Right kidney (tissue), 9 donors: Measurements from ENCODE around the gene CACNA1G.

Experiments used
- DNase-seq: peaks from one replicate; pipeline ENCODE4 v3.0.0-alpha.2; 2016
- long read RNA-seq, 8 donors: transcript quantifications; one replicate each; lab custom pipeline, GENCODE V29; 2026

CACNA1G gene
- long read RNA-seq, donor 1: 0 reads
- long read RNA-seq, donor 2: 0 reads
- long read RNA-seq, donor 3: 0 reads
- long read RNA-seq, donor 4: 0 reads
- long read RNA-seq, donor 5: 0 reads
- long read RNA-seq, donor 6: 0 reads
- long read RNA-seq, donor 7: 0 reads
- long read RNA-seq, donor 8, partial matches to known transcripts: 7 of 7 reads
- long read RNA-seq, donor 8, other reads (novel, unspliced or antisense): 0 of 7 reads

DNA sequence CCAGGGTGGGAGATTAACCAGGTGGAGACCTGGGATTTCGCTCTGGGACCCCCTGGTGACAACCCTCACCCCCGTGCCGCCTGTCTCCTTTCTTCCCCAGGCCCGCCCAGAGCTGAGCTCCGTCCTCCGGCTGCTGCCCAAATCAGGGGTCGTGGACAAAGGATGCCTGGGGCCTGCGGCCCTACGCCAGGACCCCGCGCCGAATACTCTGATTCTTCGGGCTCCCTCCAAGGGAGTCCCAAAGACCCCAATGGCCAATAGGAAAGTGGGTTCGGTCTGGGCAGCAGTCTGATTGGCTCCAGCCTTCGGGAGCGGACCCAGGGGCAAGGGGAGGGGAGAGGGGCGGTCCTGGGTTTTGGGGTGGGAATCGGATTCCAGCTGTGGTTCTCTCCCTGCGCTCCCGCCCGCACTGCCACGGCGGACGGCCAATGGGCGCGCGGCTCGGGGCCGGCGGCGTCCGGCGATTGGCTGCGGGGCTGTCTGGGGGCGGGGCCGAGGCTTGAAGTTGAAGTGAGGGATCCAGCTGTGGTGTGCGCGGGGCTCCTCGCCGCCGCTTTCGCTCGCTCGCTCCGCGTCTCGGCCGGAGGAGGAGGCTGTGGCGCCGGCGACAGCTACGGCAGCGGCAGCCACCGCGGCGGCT is at the start of gene CACNA1G:
Gene CACNA1G, plus strand, starts transcription at position 531 of the 640 bp plus-strand sequence. CDS start 745 bp downstream, outside the sequence.
- DNase-seq: peak; percentile 88

DNA sequence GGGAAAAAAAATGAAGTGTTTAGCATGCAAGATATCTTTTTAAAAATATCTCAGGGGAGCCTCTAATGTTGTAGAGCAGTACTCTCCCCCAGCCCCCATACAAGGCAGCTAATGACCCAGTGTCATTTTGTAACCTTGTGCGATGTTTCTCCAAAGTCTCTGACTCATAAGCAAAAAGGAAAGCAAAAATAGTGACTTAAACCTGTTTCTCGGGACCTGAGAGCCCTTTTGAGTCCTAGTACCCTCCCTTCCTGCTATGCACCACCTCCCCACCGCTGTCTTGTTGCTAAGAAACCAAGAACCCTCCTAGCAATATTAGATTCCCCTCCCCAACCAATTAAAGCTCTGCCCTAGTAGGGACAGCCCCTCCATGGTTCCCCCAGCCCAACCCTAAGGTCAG is 49.5 kb upstream of the CACNA1G start:
- DNase-seq: peak; percentile 32

DNA sequence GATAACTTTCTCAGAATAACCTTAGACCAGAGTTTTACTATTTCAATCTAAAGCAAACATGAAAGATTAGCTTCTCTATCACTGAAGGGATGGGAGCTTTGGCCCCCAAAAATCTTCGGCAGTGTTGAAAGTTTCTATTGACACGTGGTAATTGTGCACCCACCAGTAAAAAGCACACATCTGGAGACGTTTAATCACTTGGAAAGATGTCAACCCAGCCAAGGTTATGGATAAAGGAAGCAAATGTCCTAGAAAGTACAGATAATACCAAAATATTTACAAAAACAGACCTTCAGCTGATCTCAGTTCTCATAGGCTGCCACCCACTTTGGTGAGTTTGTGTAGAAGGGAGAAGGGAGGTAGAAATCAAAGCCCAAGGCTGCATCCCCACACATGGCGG is 47.0 kb upstream of the CACNA1G start:
- no peak for DNase-seq

DNA sequence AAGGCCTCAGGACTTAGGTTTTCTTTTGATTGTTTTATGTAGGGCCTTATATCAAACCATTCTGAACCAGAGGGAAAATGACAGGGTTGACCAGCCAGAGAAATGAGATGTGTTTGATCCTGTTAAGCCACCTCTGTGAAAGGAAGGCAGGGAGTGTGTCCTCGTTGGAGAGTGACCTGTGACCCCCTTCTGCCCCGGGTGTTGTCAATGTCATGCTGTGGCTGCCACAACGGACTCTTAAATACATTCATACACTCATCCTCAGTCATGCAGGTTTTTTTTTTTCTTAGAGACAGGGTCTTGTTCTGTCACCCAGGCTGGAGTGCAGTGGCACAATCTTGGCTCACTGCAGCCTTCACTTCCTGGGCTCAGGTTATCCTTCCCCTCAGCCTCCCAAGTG is 46.1 kb upstream of the CACNA1G start:
- DNase-seq: no peak

DNA sequence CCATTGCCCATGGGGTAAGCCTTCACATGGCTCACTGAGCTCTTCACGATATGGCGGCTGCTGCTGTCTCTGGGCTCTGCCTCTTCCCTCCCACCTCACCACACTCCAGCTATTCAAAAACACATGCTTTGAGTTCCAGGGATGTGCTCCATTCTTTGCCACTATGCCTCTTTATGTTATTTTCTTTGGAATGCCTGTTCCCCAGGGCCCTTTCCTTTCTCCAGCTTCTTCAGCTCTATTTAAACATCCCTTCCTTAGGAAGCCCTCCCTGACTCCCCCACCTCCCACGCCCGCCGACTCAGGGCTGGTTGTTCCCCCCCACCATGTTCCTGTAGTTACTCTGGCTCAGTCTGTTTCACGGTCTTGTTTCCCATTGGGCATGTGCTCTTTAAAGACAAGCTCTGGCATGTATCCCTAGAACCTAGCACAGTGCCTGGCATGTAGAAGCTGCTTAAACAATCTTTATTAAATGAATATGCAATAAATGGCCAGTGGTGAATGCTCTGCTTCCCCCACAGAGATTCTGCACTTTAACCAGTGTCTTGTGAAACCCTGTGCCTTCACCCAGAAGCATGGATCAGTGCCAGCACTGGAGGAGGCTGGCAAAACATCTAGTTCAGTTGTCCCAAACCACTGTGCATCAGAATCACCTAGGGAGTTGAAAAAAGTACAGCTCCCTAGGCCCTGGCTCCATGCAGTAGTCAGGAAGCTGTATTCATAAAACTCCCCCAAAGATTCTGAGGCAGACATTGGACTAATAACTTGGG is 45.4 kb upstream of the CACNA1G start:
- DNase-seq: no peak

DNA sequence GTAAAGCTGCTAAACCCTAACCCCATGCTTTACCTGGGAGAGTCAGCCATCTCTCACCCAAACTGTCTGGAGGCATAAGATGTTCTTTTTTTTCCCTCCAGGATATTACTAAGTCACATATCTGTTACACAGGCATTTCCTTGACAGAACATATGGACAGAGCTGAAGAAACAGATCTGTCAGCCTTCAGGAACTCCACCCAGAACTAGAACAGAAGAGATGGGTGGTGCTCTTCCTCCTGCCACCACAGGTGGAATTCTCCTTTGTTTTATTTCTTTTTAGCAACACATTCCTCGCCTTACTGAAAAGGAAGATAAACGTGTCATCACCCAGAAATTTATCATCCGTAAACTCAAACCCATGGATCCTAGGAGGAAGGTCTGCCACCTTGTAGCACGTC is 43.5 kb upstream of the CACNA1G start:
- DNase-seq: no peak

DNA sequence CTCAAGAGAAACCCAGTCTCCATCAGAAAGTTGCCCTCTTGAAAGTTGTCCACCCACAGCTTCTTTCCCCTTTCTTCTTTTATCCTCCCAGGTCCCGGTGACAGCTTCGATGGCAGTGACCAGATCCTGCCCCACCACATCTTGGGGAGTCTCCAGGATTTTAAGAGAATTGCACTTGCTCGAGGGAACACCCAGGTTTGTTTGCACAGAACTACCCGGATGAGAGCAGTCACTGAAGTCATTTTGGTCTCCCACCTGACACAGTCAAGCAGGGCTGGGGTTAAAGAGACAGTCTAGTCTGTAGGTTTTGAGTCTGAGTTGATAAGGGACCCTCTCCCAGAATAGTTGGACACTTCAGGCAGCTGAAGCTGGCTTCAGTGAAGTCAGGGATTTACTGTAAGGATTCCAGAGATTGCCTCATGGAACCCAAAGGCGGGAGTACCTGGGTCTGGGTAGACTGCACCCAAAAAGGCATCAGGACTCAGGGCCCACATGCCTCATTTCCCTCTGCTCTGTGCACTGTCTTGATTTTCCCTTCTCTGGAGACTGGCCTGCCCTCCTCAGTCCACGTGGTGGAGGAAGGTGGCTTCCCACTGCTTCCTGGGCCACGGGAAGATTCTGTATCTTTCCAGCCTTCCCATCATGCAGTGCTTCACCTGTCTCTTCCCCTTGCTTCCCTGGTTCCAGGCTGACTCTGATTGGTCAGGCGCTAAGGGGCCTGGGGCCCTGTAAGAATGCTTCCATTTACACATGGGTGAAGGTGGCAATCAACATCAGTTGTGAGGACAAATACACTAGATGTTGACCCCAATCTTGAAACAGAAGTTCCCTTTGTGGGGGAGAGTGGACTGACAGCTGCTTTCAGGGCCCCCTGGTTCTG is 42.8 kb upstream of the CACNA1G start:
- DNase-seq: no peak

DNA sequence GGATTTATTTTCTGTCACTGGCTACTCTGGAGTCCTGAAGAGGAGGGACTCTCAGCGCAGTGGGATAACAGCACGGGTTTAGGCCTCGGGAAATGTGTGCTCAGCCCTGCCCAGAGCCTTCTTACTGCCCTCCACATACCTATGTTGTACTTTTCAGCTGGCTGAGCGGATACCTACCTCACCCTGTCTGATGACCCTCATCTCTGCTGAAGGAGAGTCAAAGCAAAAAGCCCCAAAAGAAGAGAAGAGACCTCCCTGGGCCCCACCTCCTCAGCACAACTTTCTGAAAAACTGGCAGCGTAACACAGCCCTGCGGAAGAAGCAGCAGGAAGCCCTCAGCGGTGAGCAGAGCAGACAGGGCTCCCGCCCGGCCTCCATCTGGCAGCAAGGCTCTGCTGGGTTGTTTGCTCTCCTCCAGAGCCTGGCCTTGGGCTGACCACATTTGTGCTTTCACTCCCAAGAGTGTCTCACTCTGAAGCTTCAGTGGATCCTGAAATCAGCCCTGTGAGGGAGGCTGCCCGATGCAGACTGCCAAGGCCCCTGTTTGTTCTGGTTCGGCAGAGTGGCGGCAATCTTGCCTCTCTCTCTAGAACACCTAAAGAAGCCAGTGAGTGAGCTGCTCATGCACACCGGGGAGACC is 42.0 kb upstream of the CACNA1G start:
- peak; percentile 38 for DNase-seq

DNA sequence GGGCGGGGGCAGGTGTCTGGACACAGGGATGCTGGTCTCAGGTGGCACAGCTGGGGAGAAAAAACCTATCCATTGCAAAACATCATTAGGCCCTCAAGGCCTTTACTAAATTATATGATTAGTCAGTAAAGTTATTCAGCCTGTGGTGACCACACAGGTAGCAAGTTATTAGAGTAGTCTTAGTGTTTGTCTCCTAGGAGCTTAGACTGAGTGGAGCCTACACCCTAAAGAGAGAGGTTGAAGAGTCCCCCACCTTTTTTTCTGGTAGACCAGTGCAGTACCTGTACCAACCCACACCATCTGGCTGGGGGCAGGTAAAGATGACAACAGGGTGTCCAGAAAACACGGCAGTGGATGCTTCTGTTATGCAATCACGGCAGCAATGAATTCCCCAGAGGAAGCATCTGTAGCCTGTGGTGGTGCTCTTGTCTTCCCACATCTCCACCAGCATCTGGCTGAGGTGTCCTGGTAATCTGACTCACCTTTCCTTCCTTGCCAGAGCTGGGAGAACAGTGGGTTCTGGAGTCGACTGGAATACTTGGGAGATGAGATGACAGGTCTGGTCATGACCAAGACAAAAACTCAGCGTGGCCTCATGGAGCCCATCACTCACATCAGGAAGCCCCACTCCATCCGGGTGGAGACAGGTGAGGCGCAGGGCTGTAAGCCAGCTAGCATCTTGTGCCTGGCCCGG is 41.2 kb upstream of the CACNA1G start:
- DNase-seq: no peak

DNA sequence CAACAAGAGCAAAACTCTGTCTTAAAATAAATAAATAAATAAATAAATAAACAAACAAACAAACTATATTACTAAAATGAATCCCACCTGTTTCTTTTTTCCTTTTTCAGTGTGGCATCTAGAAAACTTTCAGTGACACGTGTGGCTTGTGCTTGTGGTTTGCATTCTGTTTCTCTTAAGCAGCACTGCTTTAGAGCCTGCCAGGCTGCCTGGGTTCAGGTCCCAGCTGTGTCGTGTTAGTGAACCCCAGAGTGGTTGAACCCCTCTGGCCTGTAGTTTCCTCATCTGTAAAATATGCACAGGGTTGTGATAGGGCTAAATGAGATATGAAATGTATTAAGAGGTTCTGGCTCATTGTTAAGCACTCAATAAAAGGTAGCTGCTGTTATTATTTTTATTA is 40.0 kb upstream of the CACNA1G start:
- DNase-seq: no peak

DNA sequence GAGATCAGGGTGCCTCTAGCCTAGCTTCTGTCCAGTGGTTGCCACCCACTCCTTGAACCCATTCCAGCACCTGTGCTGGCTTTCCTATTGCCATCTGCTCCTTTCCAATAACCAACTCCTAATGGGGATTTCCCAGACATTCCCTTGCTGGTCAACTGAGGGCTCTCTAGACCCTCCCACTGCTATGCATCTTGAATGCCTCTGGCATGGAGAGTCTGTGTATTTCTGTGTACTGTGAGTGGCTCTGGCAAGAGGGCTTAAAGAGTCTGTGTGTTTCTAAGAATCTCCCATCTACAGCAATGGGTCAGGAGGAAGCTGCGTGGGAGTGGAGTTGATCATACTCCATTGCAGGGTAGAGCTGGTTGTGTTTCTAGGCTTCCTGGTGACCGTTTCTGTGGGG is 39.0 kb upstream of the CACNA1G start:
- DNase-seq: no peak

DNA sequence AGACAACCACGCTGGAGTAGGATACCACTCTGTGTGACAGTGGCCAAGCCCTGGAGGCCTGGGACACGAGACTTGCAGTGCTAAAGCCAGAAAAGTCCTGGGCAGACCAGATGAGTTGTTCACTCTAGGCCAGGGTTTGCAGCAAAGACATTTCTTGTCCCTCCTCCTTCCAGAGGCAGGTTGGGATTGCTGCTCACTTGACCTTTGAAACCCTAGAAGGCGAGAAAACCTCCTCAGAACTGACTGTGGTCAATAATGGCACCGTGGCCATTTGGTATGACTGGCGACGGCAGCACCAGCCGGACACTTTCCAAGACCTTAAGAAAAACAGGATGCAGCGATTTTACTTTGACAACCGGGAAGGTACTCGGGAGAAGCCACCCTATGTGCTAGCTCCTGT is 37.7 kb upstream of the CACNA1G start:
- no peak for DNase-seq

DNA sequence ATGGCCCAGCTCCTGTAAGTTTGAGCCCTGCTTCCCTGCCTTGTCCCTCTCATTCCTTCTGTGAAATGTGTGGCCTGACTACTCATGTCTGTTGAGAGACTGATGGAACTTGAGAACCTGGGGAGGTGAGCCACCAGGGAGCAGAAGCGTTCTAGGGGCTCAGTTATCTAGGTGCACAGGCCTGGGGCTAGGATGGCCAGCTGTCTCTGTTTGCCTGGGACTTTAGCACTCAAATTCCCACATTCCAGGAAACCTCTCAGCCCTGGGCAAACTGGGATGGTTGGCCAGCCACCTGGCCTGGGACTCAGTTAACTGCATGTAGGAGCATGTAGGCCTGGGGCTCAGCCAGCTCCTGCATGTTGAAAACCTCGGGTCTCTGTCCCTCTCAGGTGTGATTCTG is 37.3 kb upstream of the CACNA1G start:
- DNase-seq: peak; percentile 22

DNA sequence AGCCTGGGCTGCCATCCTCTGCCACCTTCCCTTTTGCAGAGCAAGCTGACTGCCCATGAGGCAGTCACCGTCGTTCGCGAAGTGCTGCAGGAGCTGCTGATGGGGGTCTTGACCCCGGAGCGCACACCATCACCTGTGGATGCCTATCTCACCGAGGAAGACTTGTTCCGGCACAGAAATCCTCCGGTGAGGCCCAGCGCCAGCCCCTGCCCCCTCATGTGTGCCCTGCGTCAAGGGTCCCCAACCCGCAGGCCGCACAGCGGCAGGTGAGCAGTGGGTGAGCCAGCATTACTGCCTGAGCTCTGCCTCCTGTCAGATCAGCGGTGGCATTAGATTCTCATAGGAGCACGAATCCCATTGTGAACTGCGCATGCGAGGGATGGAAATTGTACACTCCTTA is 35.7 kb upstream of the CACNA1G start:
- no peak for DNase-seq

DNA sequence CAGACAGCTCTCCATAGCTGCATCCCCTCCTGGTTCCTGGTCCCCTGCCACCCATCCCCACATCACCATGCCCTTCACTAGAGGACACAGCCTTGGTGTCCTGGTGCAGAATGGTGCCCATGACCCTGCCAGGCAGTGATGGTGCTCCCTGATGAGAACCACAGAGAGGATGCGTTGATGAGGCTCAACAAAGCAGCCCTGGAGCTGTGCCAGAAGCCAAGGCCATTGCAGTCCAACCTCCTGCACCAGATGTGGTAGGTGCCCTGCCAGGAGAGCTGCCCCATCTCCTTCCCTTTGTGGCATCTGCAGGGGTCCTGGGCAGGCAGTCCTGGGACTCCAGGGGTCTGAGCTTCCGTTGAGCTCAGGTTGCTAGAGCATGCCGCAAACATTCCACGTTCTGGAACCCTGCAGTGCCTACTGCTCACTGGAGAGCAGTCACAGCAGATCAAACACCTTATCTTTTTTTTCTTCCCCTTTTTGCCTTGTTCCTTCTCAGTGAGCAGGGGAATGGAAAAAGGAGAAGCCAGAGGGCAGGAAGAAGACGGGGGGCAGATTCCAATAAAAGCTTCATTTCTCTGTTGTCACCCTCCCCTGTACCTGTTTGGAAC is 33.3 kb upstream of the CACNA1G start:
- no peak for DNase-seq

DNA sequence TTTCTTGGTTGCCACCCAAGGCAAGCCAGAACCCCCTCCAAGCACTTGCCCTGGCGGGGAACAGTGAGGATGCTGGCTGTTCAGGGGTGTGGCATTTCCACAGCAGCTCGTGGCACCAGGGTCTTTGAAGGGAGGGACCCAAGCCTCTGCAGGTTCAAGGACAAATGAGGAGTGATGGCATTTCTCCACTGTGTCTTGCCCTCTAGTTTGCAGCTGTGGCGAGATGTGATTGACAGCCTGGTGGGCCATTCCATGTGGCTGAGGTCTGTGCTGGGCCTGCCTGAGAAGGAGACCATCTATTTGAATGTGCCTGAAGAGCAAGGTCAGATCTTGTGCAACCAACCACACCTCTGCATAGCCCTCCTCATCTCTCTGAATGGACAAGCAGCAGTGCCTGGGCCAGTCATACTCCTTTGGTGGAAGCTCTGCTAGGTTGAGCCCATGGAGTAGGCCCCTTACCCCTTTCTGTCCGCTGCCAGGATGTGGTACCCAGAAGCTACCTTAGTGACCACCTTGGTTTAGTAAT is 32.5 kb upstream of the CACNA1G start:
- no peak for DNase-seq

DNA sequence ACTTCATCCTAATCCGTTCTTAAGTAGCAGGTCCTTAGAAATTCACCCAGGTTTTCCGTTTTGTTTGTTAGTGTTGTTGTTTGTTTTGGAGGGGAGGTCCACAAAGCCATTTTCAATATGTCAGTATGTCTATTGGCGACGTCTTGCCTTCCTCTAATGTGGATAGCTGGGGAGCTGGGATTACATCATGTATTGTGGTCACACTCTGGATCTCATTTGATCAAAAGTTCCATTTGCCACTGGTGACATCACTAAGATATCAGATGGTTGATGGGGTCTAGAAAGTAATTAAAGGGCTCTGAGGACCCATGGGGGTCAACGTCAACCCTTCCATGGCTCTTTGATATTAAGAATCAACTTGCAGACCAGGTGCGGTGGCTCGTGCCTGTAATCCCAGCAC is 30.7 kb upstream of the CACNA1G start:
- DNase-seq: no peak

DNA sequence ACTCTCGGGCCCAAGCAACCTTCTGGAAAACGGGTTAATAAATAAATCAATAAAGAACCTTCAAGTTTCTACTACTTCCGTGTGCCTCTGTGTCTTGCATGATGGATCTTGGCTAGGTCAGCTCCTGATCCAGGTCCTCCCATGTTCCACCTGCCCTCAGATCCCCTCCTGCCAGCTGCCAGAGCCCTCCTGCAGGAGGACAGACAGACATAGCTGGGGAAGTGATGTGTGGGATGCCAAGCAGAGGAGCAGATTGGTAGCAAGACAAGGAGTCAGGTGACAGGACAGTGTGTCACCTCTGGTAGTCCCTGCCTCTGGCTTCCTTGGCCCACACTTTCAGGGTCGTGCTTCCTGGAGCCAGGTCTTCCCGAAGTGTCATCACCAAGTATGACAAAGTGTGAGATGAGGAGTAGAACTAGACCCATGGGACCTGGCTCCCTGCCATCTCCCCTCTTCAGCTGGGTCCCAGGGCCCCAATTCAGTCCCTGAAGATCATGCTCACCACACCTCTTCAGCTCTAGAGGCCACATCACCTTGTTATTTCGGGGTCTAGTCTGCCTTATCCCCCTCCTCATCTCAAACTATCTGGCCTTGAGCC is 29.0 kb upstream of the CACNA1G start:
- DNase-seq: no peak

DNA sequence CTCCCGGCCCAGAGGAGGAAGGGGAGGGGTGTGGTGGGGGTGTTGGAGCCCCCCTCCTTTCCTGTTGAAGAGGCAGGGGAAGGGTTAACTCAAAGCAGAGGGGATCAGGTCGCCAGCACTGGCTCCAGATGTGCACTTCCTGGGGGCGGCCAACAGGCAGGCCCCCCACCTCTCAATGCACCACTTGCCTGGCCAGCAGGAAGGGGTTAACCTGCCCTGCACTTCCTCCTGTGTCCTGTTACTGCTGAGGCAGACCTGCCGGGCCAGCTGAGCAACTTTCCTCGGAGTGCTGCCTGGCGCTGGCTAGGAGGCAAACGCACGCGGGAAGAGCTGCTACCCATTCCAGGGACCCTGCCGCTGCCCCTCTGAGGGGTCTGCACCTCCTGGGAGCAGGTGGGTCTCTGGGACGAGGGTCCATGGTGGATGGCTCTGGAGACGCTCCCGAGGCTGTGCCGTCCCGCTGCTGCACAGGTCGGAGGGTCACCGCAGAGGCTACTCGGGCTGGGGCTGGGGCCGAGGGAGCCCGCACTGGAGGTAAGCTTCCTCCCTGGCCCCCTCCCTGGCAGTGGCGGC is 28.0 kb upstream of the CACNA1G start, which contains the start of gene EPN3:
Gene EPN3, plus strand, starts transcription at position 284 of the 573 bp plus-strand sequence. CDS start 3,822 bp downstream, outside the sequence.
- DNase-seq: peak; percentile 65

DNA sequence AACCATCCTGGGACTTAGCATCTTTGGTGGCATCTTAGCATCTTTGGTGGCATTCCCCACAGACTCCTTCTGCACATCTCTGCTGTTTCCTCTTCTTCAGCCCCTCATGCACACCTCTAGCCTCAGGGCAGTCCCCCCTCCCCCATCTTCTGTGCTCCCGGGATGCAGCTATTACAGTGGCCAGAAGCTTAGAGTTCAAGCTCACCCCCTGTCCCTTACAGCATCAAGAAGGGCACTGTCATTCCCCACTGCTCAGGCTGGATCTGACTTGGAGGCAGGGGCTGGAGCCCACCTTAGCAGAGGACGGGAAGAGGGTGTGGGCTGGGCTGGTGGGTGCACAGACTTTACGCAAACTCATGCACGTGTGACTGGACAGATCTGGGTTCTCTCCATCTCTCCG is 27.3 kb upstream of the CACNA1G start:
- DNase-seq: no peak
